ENCODE data around the gene PRELID3B. TPM values are rescaled to one million over a fixed set of nuclear protein-coding genes. Genes with fewer than 3 reads are reported as not detected.

PRELID3B gene
- total RNA-seq, 4 donors from 2014 or later, result 35.1 to 60.8 (median 40.0) TPM

- Histone ChIP-seq H3K4me1 (peaks cover 0 to 8% (median 0%) of the 10 kb centered on the region in 3 donors), H3K9me3 (no peaks in the 10 kb centered on the region), H3K36me3 (peaks cover 0 to 100% of the 10 kb centered on the region in 2 donors), H3K27me3 (no peaks in the 10 kb centered on the region), H3K4me3 (no peak overlapping the region), H3K27ac (no peak overlapping the region)
- no peak for ATAC-seq
- TF ChIP-seq CTCF (IDR thresholded peaks at IDR 0.05) (no peak), EP300 (IDR thresholded peaks at IDR 0.05) (no peak)
- 69 to 72% methylated on average over 8 to 9 of the region's 9 CpGs for WGBS, 2 donors (ENCODE audit: low coverage in 1 of 2)
These were observed 50.9 kb downstream of the PRELID3B start for GRCh38 chr20:58991715-58992114.

- Histone ChIP-seq H3K27me3 (no peaks in the 10 kb centered on the region), H3K4me1 (peaks cover 0 to 8% (median 3%) of the 10 kb centered on the region in 3 donors), H3K27ac (no peak overlapping the region), H3K36me3 (peaks cover 0 to 99% of the 10 kb centered on the region in 2 donors), H3K4me3 (no peak overlapping the region), H3K9me3 (no peaks in the 10 kb centered on the region)
- no peak for ATAC-seq
- TF ChIP-seq EP300 (IDR thresholded peaks at IDR 0.05) (no peak), POLR2A (IDR thresholded peaks at IDR 0.05) (peak in 1 of 2 donors; percentile 16)
- 84 to 91% methylated on average over 8 to 10 of the region's 14 CpGs for WGBS, 2 donors (ENCODE audit: low coverage in 1 of 2)
These were observed 51.7 kb downstream of the PRELID3B start for GRCh38 chr20:58990651-58991445.

GRCh38 chr20:58989196-58989595, 53.4 kb downstream of the PRELID3B start:
- H3K36me3 ChIP-seq, result peaks cover 0 to 82% of the 10 kb centered on the region in 2 donors
- H3K27ac ChIP-seq, result no peak overlapping the region
- ATAC-seq, result no peak
- TF ChIP-seq EP300 (IDR thresholded peaks at IDR 0.05) (no peak), POLR2A (IDR thresholded peaks at IDR 0.05) (no peak), CTCF (IDR thresholded peaks at IDR 0.05) (no peak), POLR2AphosphoS5 (IDR thresholded peaks at IDR 0.05) (no peak)
- H3K27me3 ChIP-seq, result no peaks in the 10 kb centered on the region
- H3K4me3 ChIP-seq, result no peak overlapping the region
- WGBS, 2 donors (ENCODE audit: low coverage in 1 of 2), result 93 to 97% methylated on average over 3 to 4 of the region's 10 CpGs
- no peaks in the 10 kb centered on the region for H3K9me3 ChIP-seq
- H3K4me1 ChIP-seq, result peaks cover 0 to 25% (median 9%) of the 10 kb centered on the region in 3 donors

GRCh38 chr20:58988565-58988882, 54.1 kb downstream of the PRELID3B start:
- no peak overlapping the region for H3K27ac ChIP-seq
- WGBS, 2 donors (ENCODE audit: low coverage in 1 of 2), result 76 to 91% methylated on average over 3 to 6 of the region's 6 CpGs
- H3K4me3 ChIP-seq, result no peak overlapping the region
- H3K36me3 ChIP-seq, result peaks cover 0 to 76% of the 10 kb centered on the region in 2 donors
- H3K27me3 ChIP-seq, result no peaks in the 10 kb centered on the region
- TF ChIP-seq CTCF (IDR thresholded peaks at IDR 0.05) (no peak), EP300 (IDR thresholded peaks at IDR 0.05) (no peak), POLR2A (IDR thresholded peaks at IDR 0.05) (no peak), POLR2AphosphoS5 (IDR thresholded peaks at IDR 0.05) (no peak)
- no peak for ATAC-seq
- H3K4me1 ChIP-seq, result peaks cover 0 to 31% (median 14%) of the 10 kb centered on the region in 3 donors
- H3K9me3 ChIP-seq, result no peaks in the 10 kb centered on the region

GRCh38 chr20:58987790-58988564, 54.6 kb downstream of the PRELID3B start:
- H3K27ac ChIP-seq, result no peak overlapping the region

More at GRCh38 chr20:58987790-58988564, 54.6 kb downstream of the PRELID3B start:
- 76 to 94% methylated on average over 3 to 6 of the region's 9 CpGs for WGBS, 2 donors (ENCODE audit: low coverage in 1 of 2)
- peaks cover 0 to 70% of the 10 kb centered on the region in 2 donors for H3K36me3 ChIP-seq
- no peaks in the 10 kb centered on the region for H3K9me3 ChIP-seq
- peaks cover 0 to 37% (median 19%) of the 10 kb centered on the region in 3 donors for H3K4me1 ChIP-seq
- TF ChIP-seq EP300 (IDR thresholded peaks at IDR 0.05), result no peak
- TF ChIP-seq POLR2A (IDR thresholded peaks at IDR 0.05), result no peak
- TF ChIP-seq CTCF (IDR thresholded peaks at IDR 0.05), result no peak
- TF ChIP-seq POLR2AphosphoS5 (IDR thresholded peaks at IDR 0.05), result no peak
- no peaks in the 10 kb centered on the region for H3K27me3 ChIP-seq
- no peak overlapping the region for H3K4me3 ChIP-seq
- ATAC-seq, result no peak

Data from gastroesophageal sphincter (tissue), 4 donors.